ENCODE data around the gene E2F6. TPM values are rescaled to one million over a fixed set of nuclear protein-coding genes. Genes with fewer than 3 reads are reported as not detected.
A peak's percentile ranks its signal among the peaks of the same experiment; 100 is the strongest.

E2F6 gene
- total and polyA plus RNA-seq, 2 of the 8 experiments (the other 6 are each of a cell fraction or from before 2014, with no cell fraction given) = 8.3 to 14.9 TPM

DNA sequence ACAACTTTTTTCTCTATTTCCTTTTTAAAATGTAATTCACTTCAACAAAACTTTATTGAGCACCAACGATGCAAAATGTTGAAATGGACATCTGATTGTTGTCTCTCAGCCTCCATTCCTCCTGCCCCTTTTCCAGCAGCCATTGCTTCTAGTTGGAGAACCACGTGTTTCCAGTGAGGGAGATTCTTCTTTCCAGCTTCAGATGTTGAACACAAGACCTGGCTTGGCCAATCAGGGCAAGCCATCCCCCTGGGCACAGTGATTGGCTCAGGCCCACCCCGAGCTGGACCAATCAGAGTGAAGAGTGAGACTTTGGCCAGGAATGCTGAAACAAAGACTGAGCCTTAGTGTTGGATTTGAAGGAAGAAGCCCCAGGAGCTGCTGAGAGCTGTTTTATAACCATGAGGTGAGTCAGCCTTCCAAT, 59.0 kb downstream of the E2F6 start:
- DNase-seq (ENCODE audit: low read depth in 1 of 2, low spot score in 2 of 2) = no peak
- Histone ChIP-seq H2BK120ac (replicated peaks; ENCODE audit: low read depth, low read length) (no peak overlapping the region), H2AFZ (ENCODE audit: low read length) (peak overlapping the region; percentile 54; the same call in 1 of the 2 replicates), H3K9me3 (ENCODE audit: insufficient read depth in 2 of 2, low read depth in 1 of 2, low read length in 1 of 2) (no peaks in the 10 kb centered on the region; a peak in 1 of 4 replicates), H2BK20ac (ENCODE audit: low read length) (no peak overlapping the region), H3K23ac (ENCODE audit: insufficient read length) (no peak overlapping the region), H3K4me2 (ENCODE audit: insufficient read depth in 1 of 2, low read depth in 2 of 2, low read length in 2 of 2) (no peak overlapping the region), H3K56ac (replicated peaks; ENCODE audit: insufficient read length, low read depth, low read length) (no peak overlapping the region), H3K4me3 (ENCODE audit: extremely low read depth in 1 of 4, insufficient read depth in 2 of 4, low read depth in 3 of 4, low read length in 4 of 4) (no peak overlapping the region), H2AK5ac (ENCODE audit: low read depth, low read length) (no peak overlapping the region), H3K18ac (ENCODE audit: extremely low read depth, low read length) (no peak overlapping the region), H3K9ac (replicated peaks in 1 of 4; ENCODE audit: extremely low read depth in 1 of 4, low read depth in 3 of 4, low read length in 3 of 4) (no peak overlapping the region), H2BK15ac (ENCODE audit: low read length) (no peak overlapping the region), H3K27ac (ENCODE audit: low read depth, low read length) (no peak overlapping the region), H3K4ac (replicated peaks; ENCODE audit: insufficient read length, low read depth, low read length) (no peak overlapping the region), H4K5ac (ENCODE audit: insufficient read length, low read depth, low read length) (no peak overlapping the region), H2BK5ac (ENCODE audit: low read depth, low read length) (no peak overlapping the region), H3K36me3 (ENCODE audit: control insufficient read depth in 2 of 4, insufficient read depth in 4 of 4, low read length in 3 of 4) (no peaks in the 10 kb centered on the region), H3K79me1 (ENCODE audit: low read depth, low read length) (no peaks in the 10 kb centered on the region), H4K91ac (replicated peaks; ENCODE audit: insufficient read length, low read length) (no peak overlapping the region), H3K27me3 (replicated peaks in 1 of 4; ENCODE audit: control insufficient read depth in 3 of 4, extremely low read depth in 1 of 4, insufficient read depth in 3 of 4, low read length in 3 of 4) (no peaks in the 10 kb centered on the region), H2BK12ac (ENCODE audit: low read depth, low read length) (no peak overlapping the region), H3K79me2 (ENCODE audit: control insufficient read depth in 1 of 2, insufficient read depth in 2 of 2, low read length in 2 of 2) (no peaks in the 10 kb centered on the region), H3K14ac (ENCODE audit: insufficient read length) (no peak overlapping the region), H3K4me1 (replicated peaks in 1 of 4; ENCODE audit: control insufficient read depth in 3 of 4, insufficient read depth in 4 of 4, low read length in 3 of 4) (peaks cover 0 to 6% (median 0%) of the 10 kb centered on the region in 4 experiments; a peak in 2 of 7 replicates), H3K23me2 (ENCODE audit: low read depth, low read length) (no peaks in the 10 kb centered on the region), H4K20me1 (replicated peaks in 1 of 2; ENCODE audit: control insufficient read depth in 1 of 2, insufficient read depth in 2 of 2, low read length in 2 of 2) (no peaks in the 10 kb centered on the region), H4K8ac (ENCODE audit: extremely low read depth, insufficient read depth, low read length) (no peak overlapping the region)
- TF ChIP-seq, protein P1, sequence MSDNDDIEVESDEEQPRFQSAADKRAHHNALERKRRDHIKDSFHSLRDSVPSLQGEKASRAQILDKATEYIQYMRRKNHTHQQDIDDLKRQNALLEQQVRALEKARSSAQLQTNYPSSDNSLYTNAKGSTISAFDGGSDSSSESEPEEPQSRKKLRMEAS (IDR thresholded peaks at IDR 0.05) = peak; percentile 55; the same call in 1 of the 2 replicates
- TF ChIP-seq SP1 (IDR thresholded peaks at IDR 0.05; ENCODE audit: low read depth, low read length) (0 out of 2 replicates have a peak, but pooled peaks have one; percentile 52), TBP (IDR thresholded peaks at IDR 0.05; ENCODE audit: low read depth, low read length) (no peak), RFX5 (IDR thresholded peaks at IDR 0.05; ENCODE audit: borderline replicate concordance, low read depth, low read length) (no peak), KDM1A (IDR thresholded peaks at IDR 0.05; ENCODE audit: borderline replicate concordance, low read length) (no peak)
- TF ChIP-seq, protein P2, sequence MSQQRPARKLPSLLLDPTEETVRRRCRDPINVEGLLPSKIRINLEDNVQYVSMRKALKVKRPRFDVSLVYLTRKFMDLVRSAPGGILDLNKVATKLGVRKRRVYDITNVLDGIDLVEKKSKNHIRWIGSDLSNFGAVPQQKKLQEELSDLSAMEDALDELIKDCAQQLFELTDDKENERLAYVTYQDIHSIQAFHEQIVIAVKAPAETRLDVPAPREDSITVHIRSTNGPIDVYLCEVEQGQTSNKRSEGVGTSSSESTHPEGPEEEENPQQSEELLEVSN (IDR thresholded peaks at IDR 0.05) = peak; percentile 28; the same call in 1 of the 2 replicates
- FAIRE-seq = no peak
- WGBS, 2 experiments (ENCODE audit: extremely low coverage in 1 of 2, insufficient coverage in 1 of 2, insufficient read length in 1 of 2, insufficient replicate concordance in 2 of 2, low coverage in 1 of 2, low lambda C conversion rate in 2 of 2, missing lambda C conversion rate in 1 of 2) = 89% methylated on average over 3 of the region's 3 CpGs; no CpG with 5 or more reads in 1 of the 2 experiments
- ChIA-PET CTCF (ENCODE audit: partially characterized antibody) (interaction anchor here (1.2 to 3.2 kb wide), 3 partner anchors 172 to 275 kb away, joined by 3 to 9 read pairs (median 7); a partner anchor contains a TSS), POLR2A (ENCODE audit: partially characterized antibody) (no interaction called here)

Data from H1 (cell line).